Dendritic cell treated with granulocyte-macrophage colony-stimulating factor and Interleukin-4, amounts not matched to agents 40 ng/mL and 50 ng/mL, for 4 days (primary cell): ENCODE results near the gene S100A16.

ENCODE experiments used
- H3K27ac Mint-ChIP-seq: one replicate; pipeline ENCODE4 v1.8.0; 2022; ENCODE audit warnings: mild to moderate bottlenecking, mixed read lengths
- H3K27me3 Mint-ChIP-seq: one replicate; pipeline ENCODE4 v1.8.0; 2022; ENCODE audit warnings: mild to moderate bottlenecking, mixed read lengths
- H3K36me3 Mint-ChIP-seq: one replicate; pipeline ENCODE4 v1.8.0; 2022; ENCODE audit warnings: low read depth, mixed read lengths
- H3K4me1 Mint-ChIP-seq: one replicate; pipeline ENCODE4 v1.8.0; 2022; ENCODE audit warnings: low read depth, mixed read lengths
- H3K4me3 Mint-ChIP-seq: one replicate; pipeline ENCODE4 v1.8.0; 2022; ENCODE audit warnings: mild to moderate bottlenecking, moderate library complexity, mixed read lengths
- H3K9me3 Mint-ChIP-seq: one replicate; pipeline ENCODE4 v1.8.0; 2022; ENCODE audit warnings: mixed read lengths
- intact Hi-C: fragments of 100-400 bp; cut with micrococcal nuclease; formaldehyde crosslinking; loops from one replicate; pipeline ENCODE4 v1.15.0; 2022

Gene S100A16

DNA sequence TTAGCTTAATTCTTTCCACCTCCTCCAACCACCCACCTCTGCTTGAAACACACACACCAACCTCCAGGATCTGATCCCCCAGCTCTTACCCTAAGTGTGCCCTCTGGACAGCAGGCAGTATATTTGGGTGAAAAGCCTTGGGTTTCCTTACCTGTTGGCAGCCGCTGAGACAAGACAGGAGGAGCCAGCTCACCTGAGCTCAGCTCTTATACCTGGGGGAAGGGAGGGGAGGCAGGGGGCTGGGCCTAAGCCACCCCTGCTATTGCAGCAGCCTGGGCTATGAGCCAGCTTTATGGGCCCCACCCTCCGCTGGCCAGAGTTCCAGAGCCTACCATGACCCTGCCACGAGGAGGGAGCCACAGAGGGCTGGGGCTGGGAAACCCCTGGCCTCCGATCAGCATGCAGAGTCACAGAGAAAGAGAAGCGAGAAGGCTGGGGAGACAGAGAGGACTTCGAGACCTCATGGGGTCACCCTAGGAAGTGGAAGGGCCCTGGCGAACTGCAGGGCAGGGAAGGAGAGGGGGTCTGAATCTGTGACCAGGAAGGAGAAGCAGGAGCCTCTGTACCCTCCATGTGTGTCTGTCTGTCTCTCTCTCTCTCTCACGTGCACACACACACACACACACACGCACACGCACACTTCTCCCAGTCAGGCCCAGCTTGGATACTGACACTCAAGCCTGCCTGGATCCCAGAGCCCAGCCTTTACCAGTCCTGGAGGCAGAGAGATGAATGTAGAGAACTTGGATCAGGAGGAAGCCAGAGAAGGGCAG lies 3.4 kb upstream of the S100A16 start, which contains the start of gene S100A14:
TSS of gene S100A14 (minus strand) at position 182 of the 773 bp plus-strand sequence. CDS start 467 bp downstream, outside the sequence.
- Mint-ChIP-seq H3K9me3 (no peaks in the 10 kb centered on the region), H3K27ac (peak within 1 kb of the TSS; percentile 36), H3K27me3 (peaks cover 2% of the 10 kb centered on the region), H3K4me3 (no peak within 1 kb of the TSS), H3K4me1 (peaks cover 39% of the 10 kb centered on the region), H3K36me3 (no peaks in the 10 kb centered on the region)
- intact Hi-C loops, result loop anchor here (2.0 kb wide), 1 partner anchor 44 kb away; no protein-coding TSS in a partner anchor

DNA sequence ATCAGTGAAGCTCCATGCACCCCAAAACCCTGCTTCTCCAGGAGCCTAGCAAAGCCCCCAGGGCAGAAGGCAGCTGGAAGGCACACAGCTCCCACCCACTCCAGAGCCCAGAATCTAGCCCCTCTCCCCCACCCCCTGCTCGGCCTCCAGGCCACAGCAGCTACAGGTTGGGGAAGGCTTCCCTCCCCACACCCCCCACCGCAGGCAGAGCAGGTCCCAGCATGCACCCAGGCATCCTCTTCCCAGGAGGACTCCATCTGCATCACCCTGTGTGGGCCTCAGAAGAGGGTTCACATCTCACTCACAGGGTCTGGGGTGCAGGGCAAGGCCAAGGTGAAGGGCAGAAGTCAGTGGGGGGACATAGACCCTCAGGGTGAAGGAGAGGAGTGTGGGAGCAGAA lies 2.5 kb upstream of the S100A16 start:
- H3K9me3 Mint-ChIP-seq, result no peaks in the 10 kb centered on the region
- H3K4me3 Mint-ChIP-seq, result no peak overlapping the region
- H3K4me1 Mint-ChIP-seq, result peaks cover 48% of the 10 kb centered on the region
- H3K27ac Mint-ChIP-seq, result no peak overlapping the region
- H3K27me3 Mint-ChIP-seq, result peaks cover 2% of the 10 kb centered on the region
- intact Hi-C loops, result no loop called here
- H3K36me3 Mint-ChIP-seq, result no peaks in the 10 kb centered on the region

DNA sequence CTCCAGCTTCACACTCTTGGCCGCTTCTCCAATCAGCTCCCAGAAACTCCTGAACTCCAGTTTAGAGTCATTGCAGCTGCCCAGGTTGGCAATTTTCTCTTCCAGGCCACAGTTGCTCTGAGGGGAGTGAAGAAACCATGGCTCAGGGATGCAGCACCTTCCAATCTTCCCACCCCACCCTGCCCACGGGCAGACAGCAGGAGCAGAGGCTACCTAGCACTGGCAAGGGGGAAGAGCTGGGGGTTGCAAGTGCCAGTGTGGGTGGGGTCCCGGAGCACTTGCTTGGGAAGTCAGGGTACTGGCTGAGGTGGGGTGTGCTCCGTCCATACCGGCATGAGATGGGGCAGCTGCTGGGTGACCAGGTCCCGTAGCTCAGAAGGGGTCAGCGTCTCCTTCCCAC lies 2.0 kb upstream of the S100A16 start:
- intact Hi-C loops, result no loop called here
- peaks cover 2% of the 10 kb centered on the region for H3K27me3 Mint-ChIP-seq
- peaks cover 53% of the 10 kb centered on the region for H3K4me1 Mint-ChIP-seq
- no peak overlapping the region for H3K4me3 Mint-ChIP-seq
- H3K36me3 Mint-ChIP-seq, result no peaks in the 10 kb centered on the region
- no peaks in the 10 kb centered on the region for H3K9me3 Mint-ChIP-seq
- no peak overlapping the region for H3K27ac Mint-ChIP-seq

DNA sequence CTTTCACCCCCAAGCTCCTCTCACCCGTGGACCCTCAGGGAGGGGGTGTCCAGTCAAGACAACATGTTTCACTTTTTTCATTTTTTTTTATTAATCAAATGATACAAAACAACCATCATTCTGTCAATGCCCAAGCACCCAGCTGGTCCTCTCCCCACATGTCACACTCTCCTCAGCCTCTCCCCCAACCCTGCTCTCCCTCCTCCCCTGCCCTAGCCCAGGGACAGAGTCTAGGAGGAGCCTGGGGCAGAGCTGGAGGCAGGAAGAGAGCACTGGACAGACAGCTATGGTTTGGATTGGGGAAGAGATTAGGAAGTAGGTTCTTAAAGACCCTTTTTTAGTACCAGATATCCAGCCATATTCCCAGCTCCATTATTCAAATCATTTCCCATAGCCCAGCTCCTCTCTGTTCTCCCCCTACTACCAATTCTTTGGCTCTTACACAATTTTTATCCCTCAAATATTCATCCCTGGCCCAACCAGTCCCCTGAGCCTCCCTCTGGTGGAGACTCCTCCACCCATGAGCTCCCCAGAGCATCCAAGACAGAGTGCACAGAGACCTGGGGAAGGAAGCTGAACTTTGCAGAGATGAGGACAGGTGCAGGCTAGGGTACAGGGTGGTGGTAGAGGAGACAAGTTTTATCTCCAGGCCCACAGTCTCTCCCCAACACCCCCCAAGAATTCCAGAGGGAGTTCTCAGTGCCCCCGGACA lies 1.4 kb upstream of the S100A16 start:
- H3K4me1 Mint-ChIP-seq, result peaks cover 58% of the 10 kb centered on the region
- intact Hi-C loops, result no loop called here
- no peak overlapping the region for H3K27ac Mint-ChIP-seq
- H3K4me3 Mint-ChIP-seq, result no peak overlapping the region
- H3K36me3 Mint-ChIP-seq, result no peaks in the 10 kb centered on the region
- H3K27me3 Mint-ChIP-seq, result peaks cover 2% of the 10 kb centered on the region
- no peaks in the 10 kb centered on the region for H3K9me3 Mint-ChIP-seq

DNA sequence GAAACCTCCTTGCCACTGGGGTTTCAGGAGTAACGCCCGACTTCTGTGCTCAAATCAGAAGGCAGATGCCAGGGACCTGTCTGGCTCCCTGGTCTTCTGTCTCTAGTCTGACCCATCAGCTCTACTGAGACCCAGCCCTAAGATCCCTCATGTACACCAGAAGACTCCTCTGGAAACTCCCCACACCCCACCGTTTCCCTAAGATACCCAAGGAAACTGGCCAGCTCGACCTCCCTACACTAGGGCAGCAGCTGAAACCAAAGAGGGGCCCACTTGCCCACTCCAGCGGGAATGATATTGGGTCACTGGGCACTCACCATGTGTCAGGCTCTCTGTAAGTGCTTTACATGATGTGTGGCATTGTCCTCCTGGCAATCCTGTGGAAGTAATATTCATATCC lies 469 bp upstream of the S100A16 start:
- Mint-ChIP-seq H3K4me1 (peaks cover 61% of the 10 kb centered on the region), H3K9me3 (no peaks in the 10 kb centered on the region), H3K4me3 (no peak overlapping the region), H3K27ac (no peak overlapping the region), H3K27me3 (peaks cover 2% of the 10 kb centered on the region), H3K36me3 (no peaks in the 10 kb centered on the region)
- intact Hi-C loops, result no loop called here

DNA sequence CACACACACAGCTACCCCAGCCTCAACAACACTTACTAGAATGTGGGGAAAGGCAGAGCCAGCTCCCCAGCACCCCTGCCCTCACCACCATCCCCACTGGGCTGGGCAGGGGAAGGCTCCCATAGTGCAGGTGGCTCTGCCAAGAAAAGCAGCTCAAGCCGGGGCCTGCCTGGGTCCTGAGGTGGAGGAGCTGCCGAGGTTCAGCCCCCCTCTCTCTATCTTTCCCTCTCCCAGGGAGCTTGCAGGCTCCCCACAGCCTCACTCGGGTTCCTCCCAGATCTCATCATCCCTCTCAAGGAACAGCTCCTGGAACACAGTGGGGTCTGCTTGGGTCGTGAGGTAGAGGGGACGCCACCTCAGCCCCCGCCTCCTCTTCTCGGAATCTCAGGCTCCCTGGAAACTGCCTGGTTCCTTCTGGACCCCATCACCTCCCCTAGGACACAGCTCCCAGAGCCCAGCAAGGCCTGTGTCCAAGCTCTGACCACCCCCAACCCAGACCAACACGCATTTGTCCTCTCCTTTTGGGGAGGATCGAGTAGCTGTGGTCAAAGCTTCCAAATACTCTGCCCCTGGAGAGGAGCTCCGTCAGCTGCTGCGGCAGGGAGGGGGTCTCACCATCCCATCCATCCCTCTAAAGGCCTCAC lies 704 bp downstream of the S100A16 start:
- intact Hi-C loops, result no loop called here
- Mint-ChIP-seq H3K27ac (peak overlapping the region; percentile 15), H3K36me3 (no peaks in the 10 kb centered on the region), H3K9me3 (no peaks in the 10 kb centered on the region), H3K4me1 (peaks cover 60% of the 10 kb centered on the region), H3K4me3 (no peak overlapping the region), H3K27me3 (peaks cover 2% of the 10 kb centered on the region)

DNA sequence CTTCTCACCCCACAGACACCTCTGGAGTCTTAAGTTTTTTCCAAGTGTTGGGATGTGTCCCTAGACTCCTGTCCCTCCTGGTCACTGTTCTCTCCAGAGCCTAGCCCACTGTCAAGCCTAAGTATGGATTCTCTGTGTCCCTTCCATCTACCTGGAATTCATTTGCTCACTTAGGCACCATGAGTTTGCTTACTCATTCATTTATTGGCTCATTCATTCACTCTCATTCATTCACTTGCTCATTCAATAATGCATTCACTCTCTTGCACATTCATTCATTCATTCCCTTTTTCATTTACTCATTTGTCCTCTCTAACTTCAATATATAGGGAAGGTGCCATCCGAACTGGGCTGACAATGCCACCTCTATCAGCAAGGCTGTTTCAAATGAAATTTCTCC lies 1.6 kb downstream of the S100A16 start:
- intact Hi-C loops, result no loop called here
- peaks cover 51% of the 10 kb centered on the region for H3K4me1 Mint-ChIP-seq
- no peaks in the 10 kb centered on the region for H3K9me3 Mint-ChIP-seq
- peaks cover 1% of the 10 kb centered on the region for H3K27me3 Mint-ChIP-seq
- no peak overlapping the region for H3K27ac Mint-ChIP-seq
- H3K36me3 Mint-ChIP-seq, result no peaks in the 10 kb centered on the region
- no peak overlapping the region for H3K4me3 Mint-ChIP-seq

DNA sequence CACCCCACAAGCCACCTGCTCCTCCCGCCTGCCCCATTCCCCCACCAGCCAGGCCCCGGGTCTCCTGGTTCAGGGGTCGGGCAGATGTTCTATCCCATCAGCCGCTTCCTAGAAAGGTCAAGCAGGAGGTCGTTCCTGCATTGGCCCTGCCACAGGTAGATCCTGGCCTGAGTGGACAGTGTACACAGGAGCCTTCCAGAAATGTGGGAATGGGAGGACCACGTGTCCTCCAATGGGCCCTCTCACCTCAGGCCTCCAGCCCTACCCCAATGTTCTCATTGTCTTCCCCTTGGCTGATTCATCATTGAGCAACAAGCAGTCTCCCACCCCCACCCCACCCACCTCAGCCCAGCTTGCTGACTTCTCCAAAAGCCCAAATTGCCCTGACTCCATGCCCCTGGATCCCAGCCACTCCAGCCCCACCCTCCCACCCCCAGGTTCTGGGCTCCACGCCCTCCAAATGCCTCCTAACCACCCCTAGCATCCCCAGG lies 2.1 kb downstream of the S100A16 start:
- Mint-ChIP-seq H3K36me3 (no peaks in the 10 kb centered on the region), H3K27me3 (peaks cover 1% of the 10 kb centered on the region), H3K9me3 (no peaks in the 10 kb centered on the region), H3K27ac (no peak overlapping the region), H3K4me3 (no peak overlapping the region), H3K4me1 (peaks cover 46% of the 10 kb centered on the region)
- intact Hi-C loops, result no loop called here

DNA sequence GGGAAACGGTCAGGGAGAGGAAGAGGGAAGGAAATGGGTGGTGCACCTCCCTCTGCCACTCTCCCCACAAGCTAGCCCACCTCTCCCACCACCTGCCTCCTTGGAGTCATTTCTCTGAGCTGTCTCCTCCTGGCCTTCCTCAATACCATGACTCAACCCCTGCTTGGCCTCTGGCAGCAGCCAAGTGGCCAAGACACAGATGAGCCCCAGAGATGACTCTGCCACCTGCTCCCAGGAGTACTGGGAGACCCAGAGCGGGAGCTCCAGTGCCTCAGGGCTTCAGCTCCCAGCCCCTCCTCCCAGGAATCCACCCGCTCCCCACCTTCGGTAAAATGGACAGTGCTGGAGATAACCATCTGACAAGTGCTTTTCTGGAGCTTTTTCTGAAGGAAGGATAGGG lies 2.6 kb downstream of the S100A16 start:
- Mint-ChIP-seq H3K9me3 (no peaks in the 10 kb centered on the region), H3K4me1 (peaks cover 42% of the 10 kb centered on the region), H3K27me3 (peaks cover 1% of the 10 kb centered on the region), H3K27ac (peak overlapping the region; percentile 10), H3K36me3 (no peaks in the 10 kb centered on the region), H3K4me3 (no peak overlapping the region)
- intact Hi-C loops, result no loop called here

DNA sequence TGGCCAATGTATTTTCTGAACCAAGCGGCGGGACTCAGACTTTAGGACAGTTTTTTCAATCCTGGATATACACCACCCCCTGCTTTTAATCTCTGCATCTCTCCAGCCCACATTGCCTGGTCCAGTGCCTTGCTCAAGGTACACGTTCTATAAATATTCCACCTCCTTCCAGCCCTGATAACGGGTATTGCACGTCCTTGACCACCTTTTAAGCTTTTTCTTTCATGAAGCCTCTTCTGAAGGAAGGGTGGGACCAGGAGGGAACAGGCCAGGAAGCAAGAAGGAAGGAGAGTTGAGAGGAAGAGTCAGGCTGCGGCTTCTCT lies 3.4 kb downstream of the S100A16 start:
- intact Hi-C loops, result no loop called here
- H3K36me3 Mint-ChIP-seq, result no peaks in the 10 kb centered on the region
- H3K4me3 Mint-ChIP-seq, result no peak overlapping the region
- H3K9me3 Mint-ChIP-seq, result no peaks in the 10 kb centered on the region
- H3K27me3 Mint-ChIP-seq, result peaks cover 1% of the 10 kb centered on the region
- peaks cover 42% of the 10 kb centered on the region for H3K4me1 Mint-ChIP-seq
- peak overlapping the region; percentile 10 for H3K27ac Mint-ChIP-seq

DNA sequence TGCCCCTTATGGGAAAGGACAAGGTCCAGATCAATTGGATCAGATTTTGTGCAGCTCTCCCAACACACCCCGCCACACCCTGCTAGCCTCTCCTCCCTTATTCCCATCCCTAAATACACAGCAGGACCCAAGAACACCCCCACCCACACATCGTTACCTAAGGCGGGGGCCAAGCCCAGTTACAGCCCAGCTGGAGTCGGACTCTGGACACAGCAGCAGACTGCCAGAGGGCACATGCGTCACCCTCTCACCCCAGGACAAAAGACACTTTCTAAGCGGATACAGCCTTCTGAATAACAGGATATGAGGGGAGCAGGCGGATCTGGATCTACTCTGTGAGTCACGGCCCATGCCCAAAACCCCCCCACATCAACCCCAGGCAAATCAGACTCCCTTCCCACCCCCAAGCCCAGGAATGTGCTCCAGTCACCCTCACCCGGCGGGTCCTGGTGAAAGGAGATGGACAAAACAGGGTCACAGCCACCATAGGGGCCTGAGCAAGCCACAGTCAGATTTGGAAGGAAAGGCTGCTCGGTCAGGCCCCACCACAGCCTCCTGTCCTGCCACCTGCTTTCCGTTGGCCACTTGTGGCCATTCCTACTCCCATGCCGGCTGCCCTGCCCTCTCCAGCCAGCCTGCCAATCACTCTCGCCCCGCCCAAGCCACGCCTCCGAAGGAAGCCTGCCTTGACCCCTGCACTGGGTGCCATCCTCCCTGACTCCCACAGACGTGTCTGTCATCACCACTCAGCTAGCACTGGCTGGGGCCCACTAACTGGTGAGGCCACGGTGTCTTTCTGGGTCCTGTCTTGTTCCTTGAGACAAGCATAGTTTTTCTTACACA lies 4.0 kb downstream of the S100A16 start:
- H3K4me1 Mint-ChIP-seq, result peaks cover 42% of the 10 kb centered on the region
- H3K9me3 Mint-ChIP-seq, result no peaks in the 10 kb centered on the region
- peak overlapping the region; percentile 2 for H3K27ac Mint-ChIP-seq
- H3K4me3 Mint-ChIP-seq, result no peak overlapping the region
- H3K36me3 Mint-ChIP-seq, result no peaks in the 10 kb centered on the region
- peaks cover 1% of the 10 kb centered on the region for H3K27me3 Mint-ChIP-seq
- intact Hi-C loops, result no loop called here

DNA sequence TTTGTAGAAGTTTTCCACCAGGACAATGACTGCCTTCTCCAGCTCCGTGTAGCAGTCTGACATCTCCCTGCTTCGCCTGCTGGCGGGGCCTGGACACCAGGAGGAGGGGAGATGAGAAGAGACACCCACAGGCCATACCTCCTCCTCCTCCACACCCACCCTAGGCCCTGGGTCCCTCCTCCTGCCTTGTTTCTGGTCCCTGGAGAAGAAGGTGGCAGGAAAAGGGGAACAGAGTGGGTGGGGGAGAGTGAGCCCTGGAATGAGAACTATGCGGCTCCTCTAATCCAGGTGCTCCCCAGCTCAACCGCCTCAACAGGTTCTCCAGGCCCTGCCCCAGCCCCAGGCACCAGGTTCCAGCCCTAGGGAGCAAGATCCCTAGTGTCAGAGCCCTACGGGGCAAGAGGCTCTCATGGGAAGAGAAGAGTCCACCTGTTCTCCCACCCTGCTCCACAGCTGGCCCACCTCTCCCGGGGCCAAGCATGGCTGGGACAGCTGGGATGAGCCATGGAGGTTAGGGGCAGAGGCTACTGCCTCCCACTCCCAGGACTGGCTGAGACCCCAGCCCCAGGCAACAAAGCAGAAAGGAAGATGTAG lies 4.8 kb downstream of the S100A16 start:
- intact Hi-C loops, result no loop called here
- Mint-ChIP-seq H3K9me3 (no peaks in the 10 kb centered on the region), H3K36me3 (no peaks in the 10 kb centered on the region), H3K27ac (no peak overlapping the region), H3K27me3 (peaks cover 1% of the 10 kb centered on the region), H3K4me1 (peaks cover 42% of the 10 kb centered on the region), H3K4me3 (no peak overlapping the region)

DNA sequence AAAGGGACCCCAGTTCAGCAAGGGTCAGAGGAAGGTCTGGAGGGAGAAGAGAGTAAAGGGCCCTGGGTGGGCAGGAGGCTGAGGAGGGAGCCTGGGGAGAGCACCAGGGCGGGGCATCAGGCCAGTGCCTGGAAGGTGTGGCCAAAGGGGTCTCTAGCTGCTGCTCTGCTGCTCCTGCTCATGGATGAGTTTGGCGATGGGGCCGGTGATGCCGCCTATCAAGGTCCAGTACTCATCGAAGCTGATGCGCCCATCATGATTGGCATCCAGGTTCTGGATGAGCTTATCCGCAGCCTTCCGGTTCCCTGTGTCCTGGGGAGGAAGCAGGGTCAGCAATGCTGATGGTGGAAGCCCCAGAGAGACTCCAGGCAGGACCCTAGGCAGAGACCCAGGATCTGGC lies 5.6 kb downstream of the S100A16 start:
- intact Hi-C loops, result no loop called here
- Mint-ChIP-seq H3K4me3 (no peak overlapping the region), H3K9me3 (no peaks in the 10 kb centered on the region), H3K27me3 (peaks cover 1% of the 10 kb centered on the region), H3K36me3 (no peaks in the 10 kb centered on the region), H3K4me1 (peaks cover 43% of the 10 kb centered on the region), H3K27ac (no peak overlapping the region)
